ENCODE measurements around the gene PMPCB. TPM values are rescaled to one million over a fixed set of nuclear protein-coding genes. Genes with fewer than 3 reads are reported as not detected.

The PMPCB gene
- total and polyA plus RNA-seq, 2 donors (not counting 3 experiments of a cell fraction or from before 2014, with no cell fraction given), result 30.0 to 36.8 TPM

- TF ChIP-seq POLR2A (IDR thresholded peaks at IDR 0.05; ENCODE audit: low read depth, low read length), result no peak
- no peak overlapping the region for H3K27ac ChIP-seq (ENCODE audit: insufficient read depth, low read depth, low read length)
- H3K79me2 ChIP-seq (ENCODE audit: control insufficient read depth, insufficient read depth, low read length), result no peaks in the 10 kb centered on the region
- peak overlapping the region; percentile 64 for H3K4me2 ChIP-seq (ENCODE audit: insufficient read depth, low read length)
- DNase-seq (ENCODE audit: low read depth, low spot score) (peak; percentile 38), FAIRE-seq (no peak)
- ChIA-PET POLR2A (interaction anchor here (0.6 kb wide), 1 partner anchor 51 kb away, joined by 3 read pairs; no protein-coding TSS in a partner anchor), CTCF (interaction anchor here (1.0 to 1.2 kb wide), 2 partner anchors 9 to 14 kb away, joined by 3 to 5 read pairs; no protein-coding TSS in a partner anchor)
- H3K4me3 ChIP-seq (replicated peaks in 1 of 3; ENCODE audit: insufficient read depth in 1 of 3, low read depth in 1 of 3, low read length in 3 of 3), result no peak overlapping the region
- H3K9ac ChIP-seq (replicated peaks; ENCODE audit: extremely low read depth, insufficient read depth, low read length), result no peak overlapping the region
- H4K20me1 ChIP-seq (replicated peaks; ENCODE audit: control insufficient read depth, extremely low read depth, insufficient read depth, low read length), result no peaks in the 10 kb centered on the region
- no peaks in the 10 kb centered on the region for H3K9me3 ChIP-seq (replicated peaks; ENCODE audit: control insufficient read depth, insufficient read depth, low read length)
- peaks cover 3 to 30% of the 10 kb centered on the region in 2 experiments for H3K36me3 ChIP-seq (ENCODE audit: control insufficient read depth in 2 of 2, extremely low read depth in 1 of 2, insufficient read depth in 2 of 2, low read length in 2 of 2)
- BruUV-seq (replicated peaks), result no TSS peak
- H3K4me1 ChIP-seq (ENCODE audit: control insufficient read depth, extremely low read depth, insufficient read depth, low read length), result peaks cover 10% of the 10 kb centered on the region
- H3K9me1 ChIP-seq (replicated peaks; ENCODE audit: control insufficient read depth, extremely low read depth, insufficient read depth, low read length), result no peaks in the 10 kb centered on the region
- no peaks in the 10 kb centered on the region for H3K27me3 ChIP-seq (ENCODE audit: control insufficient read depth in 2 of 2, insufficient read depth in 2 of 2, low read length in 2 of 2)
- no peak overlapping the region for H2AFZ ChIP-seq (ENCODE audit: low read depth, low read length)
- intact Hi-C loops (cut with micrococcal nuclease) (loop anchor here (1.0 kb wide), 1 partner anchor 10 kb away; the partner anchor contains the start of gene PMPCB), dilution Hi-C loops (cut with MboI; ENCODE audit: extremely low pct_ligation_motif_present, low sequenced_read_pairs) (no loop called here)
Measured at GRCh38 chr7:103307503-103308231, 10.4 kb downstream of the PMPCB start.

GRCh38 chr7:103314852-103315251 lies 17.6 kb downstream of the PMPCB start:
- intact Hi-C loops (cut with micrococcal nuclease), result no loop called here
- no peak overlapping the region for H3K27ac ChIP-seq (ENCODE audit: insufficient read depth, low read depth, low read length)
- dilution Hi-C loops (cut with MboI; ENCODE audit: extremely low pct_ligation_motif_present, low sequenced_read_pairs), result no loop called here
- no peak for DNase-seq (ENCODE audit: low read depth, low spot score)
- POLR2A ChIA-PET, result no interaction called here
- no TSS peak for BruUV-seq (replicated peaks)
- TF ChIP-seq, protein P1, sequence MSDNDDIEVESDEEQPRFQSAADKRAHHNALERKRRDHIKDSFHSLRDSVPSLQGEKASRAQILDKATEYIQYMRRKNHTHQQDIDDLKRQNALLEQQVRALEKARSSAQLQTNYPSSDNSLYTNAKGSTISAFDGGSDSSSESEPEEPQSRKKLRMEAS (IDR thresholded peaks at IDR 0.05; ENCODE audit: insufficient read depth, insufficient read length), result no peak
- H3K27me3 ChIP-seq (ENCODE audit: control insufficient read depth in 2 of 2, insufficient read depth in 2 of 2, low read length in 2 of 2), result no peaks in the 10 kb centered on the region
- no peaks in the 10 kb centered on the region for H3K79me2 ChIP-seq (ENCODE audit: control insufficient read depth, insufficient read depth, low read length)
- H4K20me1 ChIP-seq (replicated peaks; ENCODE audit: control insufficient read depth, extremely low read depth, insufficient read depth, low read length), result peaks cover 3% of the 10 kb centered on the region
- H3K4me1 ChIP-seq (ENCODE audit: control insufficient read depth, extremely low read depth, insufficient read depth, low read length), result no peaks in the 10 kb centered on the region
- FAIRE-seq, result no peak
- H3K9me1 ChIP-seq (replicated peaks; ENCODE audit: control insufficient read depth, extremely low read depth, insufficient read depth, low read length), result no peaks in the 10 kb centered on the region
- no peaks in the 10 kb centered on the region for H3K9me3 ChIP-seq (replicated peaks; ENCODE audit: control insufficient read depth, insufficient read depth, low read length)
- H3K4me2 ChIP-seq (ENCODE audit: insufficient read depth, low read length), result no peak overlapping the region
- no peak overlapping the region for H3K4me3 ChIP-seq (replicated peaks in 1 of 3; ENCODE audit: insufficient read depth in 1 of 3, low read depth in 1 of 3, low read length in 3 of 3)
- no peak overlapping the region for H3K9ac ChIP-seq (replicated peaks; ENCODE audit: extremely low read depth, insufficient read depth, low read length)
- H2AFZ ChIP-seq (ENCODE audit: low read depth, low read length), result no peak overlapping the region
- peaks cover 20 to 52% of the 10 kb centered on the region in 2 experiments for H3K36me3 ChIP-seq (ENCODE audit: control insufficient read depth in 2 of 2, extremely low read depth in 1 of 2, insufficient read depth in 2 of 2, low read length in 2 of 2)
- CTCF ChIA-PET, result no interaction called here

All from endothelial cell of umbilical vein (primary cell).